NCI-H1092 (cell line): ENCODE data around the gene GGTLC1.
"Not testable (repeated sequence)": the region's sequence is repeated elsewhere in the genome, so short reads cannot be mapped to it uniquely, and the experiment has no call there.

Experiments
- DNase-seq: peaks from one replicate; lab custom pipeline; 2025; lab: John Stamatoyannopoulos, UW

The GGTLC1 gene

DNA sequence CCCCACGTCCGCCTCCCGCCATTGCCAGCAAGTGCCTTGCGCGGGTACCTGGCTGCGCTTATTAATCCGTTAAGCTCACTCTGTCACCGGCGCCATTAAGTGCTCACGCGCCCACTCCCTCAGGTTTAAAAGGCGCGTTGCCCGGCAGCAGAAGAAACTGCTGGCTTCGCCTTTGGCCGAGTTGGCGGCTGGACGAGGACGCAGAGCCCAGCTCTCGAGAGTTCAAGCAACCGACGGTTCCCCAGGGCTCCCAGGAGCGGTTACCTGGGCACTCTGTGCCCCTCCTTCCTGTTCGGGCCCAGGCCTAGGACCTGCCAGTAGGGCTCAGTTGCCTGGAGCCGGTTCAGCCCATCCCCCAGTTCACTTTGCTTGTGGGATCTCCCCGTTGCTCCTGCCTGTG is at the start of gene GGTLC1:
Gene GGTLC1, minus strand, starts transcription at position 219 of the 400 bp plus-strand sequence. CDS start 2,168 bp downstream, outside the sequence.
- DNase-seq: no peak

DNA sequence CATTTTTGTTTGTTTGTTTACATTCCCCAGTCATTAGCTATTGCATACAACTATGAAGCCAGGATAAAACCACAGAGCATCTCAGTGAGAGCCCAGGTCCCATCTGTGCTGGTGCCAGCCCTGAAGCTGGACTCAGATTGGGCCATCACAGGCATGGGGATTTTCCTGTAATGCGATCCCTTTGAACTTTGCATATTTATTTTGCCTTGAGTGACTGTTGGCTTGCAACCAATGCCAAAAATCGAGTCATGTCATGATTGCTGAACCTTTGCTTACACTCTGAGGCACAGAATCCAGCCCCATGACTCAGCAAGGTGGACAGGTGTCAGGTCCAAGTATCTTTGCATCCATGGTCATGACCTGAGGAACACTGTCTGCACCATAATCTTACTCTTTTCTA is 46.2 kb upstream of the GGTLC1 start:
- DNase-seq: no peak

DNA sequence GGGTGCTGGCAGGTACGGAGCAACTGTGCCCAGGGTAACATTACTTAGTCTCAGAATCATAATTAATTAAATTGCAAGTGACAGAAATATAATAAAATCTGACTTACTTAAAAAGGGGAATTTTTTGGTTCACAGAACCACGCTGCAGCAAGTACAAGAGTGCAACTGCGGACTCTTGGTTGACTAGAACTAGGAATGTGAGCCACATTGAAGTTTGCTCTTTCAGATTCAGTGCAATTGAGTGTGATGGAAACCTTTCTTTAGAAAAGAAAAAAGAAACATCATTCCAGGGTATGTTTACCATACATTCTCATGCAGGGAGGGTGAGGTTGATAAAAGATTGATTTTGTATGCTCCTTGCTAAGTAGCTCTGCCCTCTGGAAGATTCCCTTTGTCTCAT is 45.0 kb upstream of the GGTLC1 start:
- no peak for DNase-seq

DNA sequence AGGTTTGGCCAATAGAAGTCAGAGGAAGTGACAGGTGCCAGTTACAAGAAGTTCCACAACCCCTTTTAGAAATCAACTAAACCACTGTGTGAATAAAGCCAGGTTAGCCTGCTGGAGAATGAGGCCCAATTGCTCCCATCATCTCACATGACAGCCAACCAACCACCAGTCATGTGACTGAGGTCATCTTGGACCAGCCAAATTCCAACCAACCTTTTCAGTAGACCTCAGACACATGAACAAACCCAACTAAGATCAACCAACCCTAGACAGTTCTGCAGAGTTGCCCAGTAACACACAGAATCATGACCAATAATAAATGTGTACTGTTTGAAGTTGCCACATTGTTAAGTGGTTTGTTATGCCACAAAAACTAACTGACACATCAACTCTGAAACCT is 44.6 kb upstream of the GGTLC1 start:
- DNase-seq: no peak

DNA sequence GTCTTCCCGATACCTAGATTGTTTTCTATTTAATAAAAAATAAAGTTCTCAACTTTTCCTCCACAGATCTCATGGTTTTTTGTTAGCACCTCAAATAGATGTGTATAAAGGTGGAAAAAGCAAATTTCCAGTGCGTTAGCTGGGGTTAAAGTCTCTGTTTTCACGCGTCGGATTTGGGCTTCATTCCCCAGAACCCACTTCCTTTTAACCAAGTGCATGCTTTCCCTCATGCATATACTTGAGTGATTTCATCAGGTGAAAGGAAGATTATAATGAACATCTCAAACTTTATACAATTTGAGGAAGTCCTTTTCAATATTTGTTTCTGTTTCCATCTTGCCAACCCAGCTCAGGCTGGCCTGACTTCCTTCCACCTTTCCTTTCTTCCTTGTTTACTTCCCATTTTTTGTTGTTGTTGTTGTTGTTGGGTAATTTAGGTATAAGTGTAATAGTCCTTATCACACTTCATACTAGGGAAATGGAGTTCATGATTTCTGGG is 43.9 kb upstream of the GGTLC1 start:
- DNase-seq: no peak

DNA sequence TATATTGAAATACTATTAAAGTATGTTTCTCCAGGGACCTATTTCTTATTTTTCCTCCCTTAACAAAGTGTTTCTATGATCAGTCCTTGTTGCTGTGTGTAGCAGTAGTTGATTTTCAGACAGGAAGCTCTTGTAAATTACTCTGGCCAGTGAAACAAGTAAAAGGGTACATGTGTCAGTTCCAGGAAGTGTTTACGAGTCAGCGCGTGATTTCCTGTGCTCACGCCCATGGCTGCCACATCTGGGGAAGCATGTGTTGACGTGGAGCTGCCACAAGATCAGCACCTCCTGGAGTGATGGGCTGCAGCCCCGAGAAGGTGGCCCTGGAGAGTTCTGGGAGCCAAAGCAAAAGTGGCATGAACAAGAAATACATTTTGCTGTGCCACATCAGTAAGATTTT is 38.6 kb upstream of the GGTLC1 start:
- DNase-seq: no peak

DNA sequence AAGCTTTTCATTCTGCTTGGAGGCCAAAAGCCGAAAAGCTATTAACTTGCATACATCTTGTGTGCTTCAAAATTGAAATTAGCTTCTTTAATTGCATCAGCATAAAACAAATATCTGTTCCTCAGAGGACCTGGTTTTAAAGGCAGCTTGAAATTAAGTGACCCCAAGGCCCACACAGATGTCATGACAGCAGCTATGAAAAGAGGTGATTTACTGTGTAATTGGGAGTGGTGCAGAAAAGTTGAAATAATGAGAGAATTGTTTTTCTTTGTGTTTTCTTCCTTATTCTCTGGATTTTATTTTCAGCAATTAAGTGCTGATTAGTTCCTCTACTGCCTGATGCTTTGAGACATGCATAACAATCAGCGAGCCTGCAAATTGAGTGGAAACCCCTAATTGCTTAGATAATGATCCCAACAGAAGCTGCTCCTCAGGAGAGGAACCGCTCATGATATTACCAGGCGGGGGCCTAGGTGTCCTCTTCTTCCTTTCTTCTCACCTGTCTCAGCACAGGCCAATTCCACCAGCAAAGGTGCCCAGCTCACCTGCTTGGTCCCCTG is 34.1 kb upstream of the GGTLC1 start:
- no peak for DNase-seq

DNA sequence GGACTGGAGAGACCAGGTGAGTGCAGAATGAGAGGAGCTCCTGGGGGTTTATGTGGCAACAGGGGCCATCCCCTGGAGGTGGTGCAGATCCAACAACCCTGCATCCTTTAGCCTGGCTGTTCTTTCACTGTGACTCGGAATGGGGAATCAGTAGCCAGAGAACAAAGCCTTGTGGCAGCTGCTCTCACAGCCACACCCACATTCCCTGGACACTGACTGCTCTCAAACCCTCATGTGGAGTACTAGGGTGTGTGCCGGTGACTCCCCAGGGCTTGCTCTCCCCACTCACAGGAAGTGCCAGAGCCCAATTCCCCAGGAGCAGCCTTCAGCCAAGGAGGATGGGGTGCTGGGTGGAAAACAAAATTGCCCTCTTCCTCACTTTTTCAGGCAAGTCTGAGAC is 30.2 kb upstream of the GGTLC1 start:
- no peak for DNase-seq

DNA sequence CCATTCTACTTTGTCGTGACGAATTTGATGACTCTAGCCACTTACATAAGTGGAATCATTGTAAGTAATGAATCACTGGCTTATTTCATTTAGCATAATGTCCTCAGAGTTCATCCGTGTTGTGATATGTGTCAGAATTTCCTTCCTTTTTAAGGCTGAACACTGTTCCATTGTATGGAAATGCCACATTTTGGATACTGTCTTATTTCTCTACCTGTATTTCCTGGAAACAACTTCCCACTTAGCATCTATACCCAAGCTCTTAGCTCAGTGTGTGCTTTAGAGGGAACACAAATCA is 28.8 kb upstream of the GGTLC1 start:
- no peak for DNase-seq

DNA sequence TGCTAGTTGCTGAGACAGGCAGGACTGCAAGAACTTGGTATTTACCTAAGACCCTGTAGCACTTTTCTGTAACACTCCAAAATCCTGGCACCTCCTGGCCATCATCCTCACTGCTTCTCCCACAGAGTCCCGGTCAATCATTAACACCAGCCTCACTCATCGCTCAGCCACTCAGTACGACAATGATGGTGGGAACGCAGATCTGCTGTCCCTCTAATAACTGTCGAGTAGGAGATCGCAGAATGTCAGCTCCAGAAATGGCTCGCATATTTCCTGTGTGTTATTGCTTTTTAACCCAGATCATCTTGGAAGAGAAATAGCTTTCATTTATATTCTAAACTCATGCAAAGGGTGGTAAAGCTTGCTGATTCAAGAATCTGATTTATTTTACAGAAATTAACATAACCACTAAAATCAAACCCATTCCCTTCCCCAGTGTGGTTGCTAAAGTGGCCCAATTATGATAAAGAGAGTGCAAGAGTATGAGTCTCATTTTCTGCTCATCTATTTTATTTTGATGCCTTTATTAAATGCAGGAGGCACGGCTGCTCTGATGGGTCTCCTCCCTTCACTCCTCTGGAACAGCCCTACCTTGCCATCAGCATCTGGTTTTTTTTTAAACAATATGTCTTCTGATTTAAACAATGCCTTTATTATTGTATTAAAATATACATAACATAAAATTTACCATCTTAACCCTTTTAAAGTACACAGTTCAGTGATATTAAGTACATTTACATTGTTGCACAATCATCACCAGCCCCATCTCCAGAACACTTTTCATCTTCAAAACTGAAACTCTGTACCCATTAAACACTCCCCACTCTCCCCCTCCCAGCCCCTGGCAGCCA is 28.3 kb upstream of the GGTLC1 start:
- DNase-seq: no peak

DNA sequence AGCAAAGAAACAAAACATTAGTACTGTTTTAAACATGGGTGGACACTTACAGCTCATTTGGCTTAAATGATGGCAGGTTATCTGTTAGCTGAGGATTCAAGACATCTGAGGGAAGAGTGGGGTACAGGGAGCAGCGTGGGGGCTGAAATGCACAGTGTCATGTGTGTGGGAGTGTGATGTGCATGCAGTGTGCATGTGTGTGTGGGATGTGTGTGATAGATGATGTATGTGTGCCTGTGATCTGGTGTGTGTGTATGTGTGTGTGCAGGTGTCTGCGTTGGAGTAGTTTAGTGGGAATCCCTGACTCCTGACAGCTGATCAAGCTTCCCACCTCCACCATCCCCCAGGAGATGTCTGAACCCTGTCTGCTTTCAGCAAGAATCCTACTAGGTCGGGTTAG is 25.4 kb upstream of the GGTLC1 start:
- DNase-seq: no peak

DNA sequence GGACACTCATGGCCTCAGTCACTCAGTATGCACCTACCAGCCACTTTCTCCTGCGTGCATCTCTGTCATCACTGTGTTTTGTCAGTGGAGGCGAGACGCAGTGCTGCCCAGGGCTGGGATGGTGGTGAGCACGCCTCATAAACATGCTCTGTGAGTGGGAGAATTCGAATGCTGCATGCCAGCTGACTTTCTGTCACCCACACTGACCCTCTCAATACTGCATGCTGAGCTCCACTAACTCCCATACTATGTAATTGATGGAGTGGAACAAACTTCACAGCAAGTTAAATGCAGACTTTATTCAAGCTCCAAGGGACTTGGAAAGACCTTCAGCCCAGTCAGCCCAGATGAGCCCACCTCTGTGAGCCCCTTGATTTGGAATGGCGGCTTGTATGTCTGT is 22.7 kb upstream of the GGTLC1 start:
- no peak for DNase-seq

DNA sequence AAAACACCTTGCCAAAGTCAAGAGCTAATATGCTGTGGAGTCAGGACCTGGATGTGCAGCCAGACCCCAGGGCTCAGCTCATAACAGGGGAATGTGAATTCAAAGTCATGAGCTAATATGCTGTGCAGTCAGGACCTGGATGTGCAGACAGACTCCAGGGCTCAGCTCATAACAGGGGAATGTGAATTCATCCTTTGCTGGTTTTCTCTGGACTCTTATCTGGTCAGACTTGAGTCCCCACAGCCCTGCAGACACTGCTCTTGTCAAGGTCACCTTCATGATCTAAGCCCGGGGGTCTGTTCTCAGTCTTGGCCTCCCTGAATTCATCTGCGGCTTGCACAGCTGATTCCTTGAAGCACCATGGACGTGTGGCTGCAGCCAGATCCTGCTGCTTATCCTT is 19.2 kb upstream of the GGTLC1 start:
- no peak for DNase-seq

DNA sequence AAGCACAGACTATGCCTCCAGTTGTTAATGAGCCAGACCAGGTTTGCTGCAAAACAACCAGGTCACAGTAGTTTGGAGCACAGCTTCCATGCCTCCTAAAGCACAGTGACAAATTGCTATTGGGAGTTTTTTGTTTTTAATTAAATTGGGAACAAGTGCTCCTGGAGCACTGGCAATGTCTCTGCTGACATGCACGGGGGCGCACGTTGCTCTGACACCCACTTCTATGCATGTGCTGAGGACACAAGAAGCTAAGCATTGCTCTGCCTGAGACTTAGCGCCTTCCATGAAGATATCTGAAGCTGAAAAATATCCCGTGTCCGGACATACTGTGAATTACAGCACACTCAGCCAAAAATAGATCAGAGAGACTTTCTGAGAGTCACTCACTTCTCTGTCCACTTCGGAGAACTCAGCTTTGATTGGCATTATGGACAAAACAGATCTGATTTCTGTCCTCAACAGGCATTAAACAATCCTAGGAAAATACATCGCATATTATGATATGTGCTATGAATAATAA is 18.6 kb upstream of the GGTLC1 start:
- DNase-seq: no peak

DNA sequence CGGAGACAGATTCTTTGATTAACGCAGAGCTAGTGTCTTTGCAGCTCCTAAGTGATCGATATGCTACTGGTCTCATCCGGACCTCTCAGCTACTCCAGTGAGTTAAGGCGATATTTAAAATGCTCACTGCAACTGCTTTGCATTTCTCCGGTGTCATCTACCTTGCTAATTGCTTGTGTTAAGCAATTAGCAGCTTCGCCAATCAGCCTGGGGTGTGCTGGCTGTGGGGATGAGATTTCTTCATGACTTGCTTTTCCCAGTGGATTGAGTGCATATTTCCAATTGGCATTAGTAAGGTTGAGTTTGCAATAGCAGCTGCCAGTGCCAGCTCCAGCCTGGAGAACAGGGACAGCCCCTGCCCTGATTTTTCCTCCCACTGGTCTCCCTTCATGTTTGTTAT is 18.0 kb upstream of the GGTLC1 start:
- no peak for DNase-seq

DNA sequence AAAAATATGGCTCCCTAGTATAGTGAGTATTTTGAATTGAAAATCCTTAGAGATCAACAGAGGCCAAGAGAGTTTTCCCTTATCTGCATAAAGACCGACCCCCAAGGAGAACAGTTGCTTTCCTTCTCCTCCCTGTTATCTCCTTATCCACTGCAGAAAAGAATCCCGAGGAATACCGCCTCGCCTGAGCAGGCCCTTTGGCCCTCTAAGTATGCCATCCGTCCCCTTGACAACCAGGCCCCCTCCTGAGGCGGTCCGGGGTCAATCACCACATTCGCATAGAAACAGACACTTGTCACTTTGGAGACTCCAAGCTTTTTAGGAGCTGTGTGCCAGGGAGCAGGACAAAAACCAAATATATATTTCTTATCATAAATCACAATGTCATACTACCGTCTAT is 15.9 kb upstream of the GGTLC1 start:
- DNase-seq: no peak

DNA sequence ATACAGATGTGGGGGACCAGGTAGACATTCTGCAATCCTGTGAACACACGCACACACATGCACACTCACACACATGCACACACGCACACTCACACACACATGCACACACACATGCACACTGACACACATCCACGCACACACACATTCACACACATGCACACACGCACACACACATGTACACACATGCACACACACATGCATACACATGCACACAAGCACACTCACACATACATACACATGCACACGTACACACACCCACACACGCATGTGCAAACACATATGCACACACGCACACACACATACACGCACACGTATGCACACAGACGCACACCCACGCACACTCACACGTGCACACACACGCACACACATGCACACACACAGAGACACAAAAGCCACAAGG is 14.3 kb upstream of the GGTLC1 start:
- no peak for DNase-seq

DNA sequence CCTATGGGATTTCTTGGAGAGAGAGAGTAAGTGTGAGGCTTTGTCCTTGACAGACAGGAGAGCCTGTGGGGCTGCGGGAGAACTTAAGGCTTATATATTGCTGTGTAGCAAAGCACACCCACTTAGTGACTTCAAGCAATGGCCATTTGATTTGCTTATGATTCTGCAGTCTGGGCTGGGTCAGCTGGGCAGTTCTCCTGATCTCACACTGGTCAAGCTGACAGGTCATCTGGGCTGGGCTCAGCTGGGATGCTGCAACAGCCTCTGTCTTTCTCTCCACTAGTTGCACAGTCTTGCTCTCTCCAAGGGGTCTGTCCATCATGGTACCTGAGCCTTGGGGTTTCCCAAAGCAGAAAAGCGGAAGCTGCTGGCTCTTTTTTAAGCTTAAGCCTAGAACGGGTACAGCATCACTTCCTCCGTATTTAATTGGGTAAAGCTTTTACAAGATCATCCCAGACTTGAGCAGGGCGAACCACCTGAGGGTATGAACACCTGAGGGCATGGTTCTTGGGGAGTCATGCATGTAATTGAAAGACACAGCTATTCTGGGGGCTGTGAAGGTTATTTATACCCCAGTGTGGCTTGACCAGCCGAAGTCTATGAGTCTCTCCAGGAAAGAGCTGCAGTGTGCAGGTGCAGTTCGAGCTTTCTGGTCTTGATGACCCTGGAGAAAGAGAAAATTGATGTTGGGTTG is 13.3 kb upstream of the GGTLC1 start:
- DNase-seq: no peak

DNA sequence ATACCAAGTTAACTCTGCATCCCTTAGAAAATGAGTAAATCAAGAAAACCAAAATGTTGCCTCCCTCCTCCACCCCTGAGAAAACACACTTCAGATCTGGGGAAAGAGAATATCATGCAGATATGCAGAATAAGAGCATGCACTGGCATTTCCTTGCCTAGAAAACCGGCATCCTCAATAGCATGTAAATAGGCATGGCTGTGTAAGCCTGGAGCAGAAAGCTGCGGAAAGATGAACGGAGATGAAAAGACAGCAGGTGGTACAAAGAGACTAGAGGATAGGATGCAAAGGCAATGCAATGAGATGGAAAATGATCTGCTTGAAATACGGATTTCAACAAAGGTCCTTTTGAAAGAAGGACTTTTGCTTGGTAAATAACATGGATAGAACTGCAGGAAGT is 10.3 kb upstream of the GGTLC1 start:
- no peak for DNase-seq

DNA sequence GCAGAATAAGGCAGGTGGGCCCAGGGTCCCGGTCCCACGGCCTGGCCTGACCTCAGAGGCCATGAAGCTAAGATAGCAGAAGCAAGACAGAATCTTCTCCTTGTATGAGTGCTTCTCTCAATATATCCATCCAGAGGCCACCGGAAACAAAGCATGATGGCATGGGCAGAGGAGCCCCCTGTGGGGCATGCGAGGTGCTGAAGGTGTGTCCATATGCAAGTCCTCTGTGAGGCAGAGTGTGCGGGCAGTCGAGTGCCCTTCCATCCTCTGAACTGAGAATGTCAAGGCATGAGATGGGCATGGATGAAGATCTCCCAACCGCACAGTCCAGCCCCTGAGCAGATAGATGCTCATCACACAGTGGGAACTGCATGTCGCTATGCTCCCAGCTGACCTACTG is 9.8 kb upstream of the GGTLC1 start:
- DNase-seq: no peak

DNA sequence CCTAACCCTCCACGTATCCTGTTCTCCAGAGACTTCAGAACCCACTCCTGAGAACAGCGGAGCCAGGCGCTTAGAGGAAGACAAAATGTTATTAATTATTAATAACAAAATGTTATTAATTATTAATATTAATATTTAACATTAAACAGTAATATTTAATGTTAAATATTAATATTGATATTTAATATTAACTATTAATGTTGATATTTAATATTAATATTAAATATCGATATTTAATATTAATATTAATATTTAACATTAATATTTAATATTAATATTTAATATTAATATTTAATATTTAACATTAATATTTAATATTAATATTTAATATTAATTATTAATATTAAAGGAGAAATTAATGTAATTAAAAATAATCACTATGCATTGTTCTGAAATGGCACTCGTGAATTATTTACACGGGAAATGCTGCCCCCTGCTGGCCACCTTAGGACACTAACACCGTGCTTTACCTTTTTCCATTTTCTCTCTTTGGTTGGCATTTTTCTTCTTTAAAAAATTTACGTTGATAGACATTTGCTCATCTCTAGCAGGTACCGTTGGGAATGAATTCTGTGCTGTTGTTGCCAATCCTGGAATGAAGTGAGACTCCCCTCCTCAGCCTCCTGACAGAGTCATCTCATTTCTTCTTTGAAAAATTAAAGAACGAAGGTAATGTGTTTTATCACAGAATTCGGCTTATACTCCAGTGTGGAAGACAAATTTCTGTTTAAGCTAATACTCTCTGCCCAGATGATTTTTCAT is 7.5 kb upstream of the GGTLC1 start:
- peak; percentile 26 for DNase-seq

DNA sequence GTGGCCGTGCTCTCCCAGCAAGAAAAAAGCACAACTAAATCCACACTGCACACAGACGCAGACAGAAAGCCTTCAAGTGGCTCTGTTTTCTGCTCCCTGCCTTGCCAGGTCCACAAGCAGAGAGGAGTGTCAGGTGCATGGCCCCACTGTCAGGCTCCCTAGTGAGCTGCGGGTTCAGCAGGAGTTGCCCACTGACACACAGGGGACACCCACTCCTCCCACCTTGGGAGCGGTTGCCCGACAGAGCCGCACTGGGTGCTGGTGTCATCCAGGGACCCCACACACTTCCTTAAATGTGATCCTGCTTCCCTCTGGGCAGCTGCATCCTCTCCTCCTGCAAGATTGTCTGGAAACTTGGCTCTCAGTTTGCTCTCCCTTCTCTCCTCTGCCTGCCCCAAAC is 6.7 kb upstream of the GGTLC1 start:
- DNase-seq: not testable (repeated sequence)
